NOMO-1 treated with DMSO at 0.1 percent for 48 hours (cell line): Measurements from ENCODE around the gene CCR5.

Experiments used
- DNase-seq: peaks from one replicate; lab custom pipeline; 2025; ENCODE audit not compliant: unreplicated experiment; lab: John Stamatoyannopoulos, UW

CCR5 gene

GRCh38 chr3:46406788-46407611, 36.3 kb downstream of the CCR5 start, which contains the start of the genes CCR5AS and CCRL2:
Gene CCR5AS (minus strand): TSS chr3:46407066.
Gene CCRL2 (plus strand): TSS chr3:46407259. CDS start chr3:46408080, 821 bp downstream.
- DNase-seq = peak; percentile 61

- no peak for DNase-seq
Measured at GRCh38 chr3:46407970-46408369, 37.2 kb downstream of the CCR5 start.

- no peak for DNase-seq
Measured at GRCh38 chr3:46408853-46409252, 38.1 kb downstream of the CCR5 start.

GRCh38 chr3:46409739-46410489, 39.2 kb downstream of the CCR5 start:
- no peak for DNase-seq

GRCh38 chr3:46410669-46411068, 39.9 kb downstream of the CCR5 start:
- no peak for DNase-seq

- no peak for DNase-seq
Measured at GRCh38 chr3:46411271-46411670, 40.5 kb downstream of the CCR5 start.

- no peak for DNase-seq
Measured at GRCh38 chr3:46412786-46413298, 42.1 kb downstream of the CCR5 start.

- no peak for DNase-seq
Measured at GRCh38 chr3:46413951-46414350, 43.2 kb downstream of the CCR5 start.

GRCh38 chr3:46414739-46415138, 44.0 kb downstream of the CCR5 start:
- no peak for DNase-seq

- DNase-seq = no peak
Measured at GRCh38 chr3:46416125-46416810, 45.5 kb downstream of the CCR5 start.

- no peak for DNase-seq
Measured at GRCh38 chr3:46416811-46417510, 46.2 kb downstream of the CCR5 start.

- DNase-seq = no peak
Measured at GRCh38 chr3:46417841-46418611, 47.3 kb downstream of the CCR5 start.

GRCh38 chr3:46419816-46420215, 49.1 kb downstream of the CCR5 start:
- no peak for DNase-seq

- DNase-seq = no peak
Measured at GRCh38 chr3:46420931-46421330, 50.2 kb downstream of the CCR5 start.

GRCh38 chr3:46422617-46423016, 51.9 kb downstream of the CCR5 start:
- DNase-seq = no peak

- DNase-seq = no peak
Measured at GRCh38 chr3:46423588-46423987, 52.8 kb downstream of the CCR5 start.
